ENCODE data around the gene GNAT2. TPM values are rescaled to one million over a fixed set of nuclear protein-coding genes. Genes with fewer than 3 reads are reported as not detected.

Gene GNAT2
- total RNA-seq, 1 experiment from 2014 or later, result not detected

DNA sequence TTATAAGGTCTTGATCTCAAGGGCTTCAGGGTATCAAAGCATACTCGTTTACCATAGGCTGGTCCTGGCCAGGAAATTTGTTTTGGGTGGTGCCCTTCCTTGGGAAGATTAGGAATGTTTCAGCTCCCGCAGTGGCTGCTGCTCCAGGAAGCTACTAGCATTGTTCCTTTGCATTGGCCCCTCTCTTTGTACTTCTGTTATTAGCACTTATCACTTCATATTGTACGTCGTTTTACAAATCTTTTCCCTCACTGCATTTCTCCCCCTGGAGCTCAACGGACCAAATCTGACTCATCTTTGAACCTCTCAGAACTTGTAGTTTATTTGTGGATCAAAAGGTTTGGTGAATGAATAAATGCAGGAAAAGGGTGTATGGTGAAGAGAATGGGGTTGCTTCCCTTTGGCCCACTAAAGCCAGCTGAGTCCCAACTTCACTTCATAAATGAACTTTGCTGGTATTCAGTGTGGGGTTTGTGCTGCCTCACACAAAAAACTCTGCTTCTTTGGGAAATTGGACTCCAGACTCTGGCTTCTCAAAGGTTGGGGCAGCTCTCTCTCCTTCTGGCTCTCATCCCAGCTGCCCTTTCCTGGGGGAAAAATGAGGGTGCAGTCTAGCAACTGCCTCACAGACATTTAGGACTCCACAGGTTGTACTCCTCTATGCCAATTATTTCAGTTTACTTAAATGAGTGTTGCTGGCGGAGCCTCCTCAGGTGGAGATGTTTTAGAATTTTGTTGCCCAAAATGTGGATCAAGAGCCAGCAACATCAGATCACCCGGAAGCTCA, 5.9 kb downstream of the GNAT2 start:
- DNase-seq (ENCODE audit: low spot score), result no peak

- DNase-seq (ENCODE audit: low spot score), result no peak
Measured at GRCh38 chr1:109611308-109611990, 8.0 kb downstream of the GNAT2 start.

- no peak for DNase-seq (ENCODE audit: low spot score)
Measured at GRCh38 chr1:109610609-109611307, 8.7 kb downstream of the GNAT2 start.

GRCh38 chr1:109609881-109610280, 9.5 kb downstream of the GNAT2 start:
- DNase-seq (ENCODE audit: low spot score), result no peak

DNA sequence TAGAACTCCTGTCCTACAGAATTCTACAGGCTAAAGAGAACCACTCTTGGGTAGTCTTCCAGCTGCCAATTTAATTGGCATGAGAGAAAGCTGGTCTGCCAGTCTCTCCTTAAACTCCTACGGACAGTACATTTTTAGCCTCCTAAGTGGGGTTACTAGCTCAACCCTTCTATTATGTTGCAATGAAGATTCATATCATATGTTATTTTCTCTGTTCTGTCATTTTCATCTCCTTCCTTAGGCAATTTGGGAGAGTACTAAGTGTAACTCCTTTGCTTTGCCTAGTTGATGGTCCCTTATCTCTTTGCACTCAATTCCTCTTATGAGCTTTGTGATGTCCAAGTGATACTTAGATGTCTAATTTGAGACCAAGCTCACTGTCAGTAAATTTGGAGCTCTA, 14.0 kb downstream of the GNAT2 start:
- no peak for DNase-seq (ENCODE audit: low spot score)

- DNase-seq (ENCODE audit: low spot score), result no peak
Measured at GRCh38 chr1:109603229-109603628, 16.2 kb downstream of the GNAT2 start.

DNA sequence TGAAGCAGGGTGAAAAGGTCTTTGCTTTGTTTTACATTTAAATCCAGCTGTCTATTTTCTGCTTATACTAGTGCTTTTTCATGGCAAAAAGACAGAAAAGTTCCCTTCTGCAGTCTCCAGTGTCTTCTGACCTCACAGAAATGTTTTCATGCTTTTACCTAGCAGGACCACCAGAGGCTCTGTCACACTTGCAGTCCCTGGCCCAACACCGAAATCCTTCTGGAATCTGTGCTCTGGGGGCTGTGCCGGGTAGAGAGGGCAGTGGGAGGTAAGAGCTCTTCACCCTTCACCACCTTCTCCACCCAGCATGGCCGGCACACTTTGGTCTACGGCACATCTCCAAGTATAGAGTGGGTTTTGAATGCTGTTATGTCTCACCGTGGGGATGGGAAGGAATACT, 20.8 kb downstream of the GNAT2 start:
- no peak for DNase-seq (ENCODE audit: low spot score)

DNA sequence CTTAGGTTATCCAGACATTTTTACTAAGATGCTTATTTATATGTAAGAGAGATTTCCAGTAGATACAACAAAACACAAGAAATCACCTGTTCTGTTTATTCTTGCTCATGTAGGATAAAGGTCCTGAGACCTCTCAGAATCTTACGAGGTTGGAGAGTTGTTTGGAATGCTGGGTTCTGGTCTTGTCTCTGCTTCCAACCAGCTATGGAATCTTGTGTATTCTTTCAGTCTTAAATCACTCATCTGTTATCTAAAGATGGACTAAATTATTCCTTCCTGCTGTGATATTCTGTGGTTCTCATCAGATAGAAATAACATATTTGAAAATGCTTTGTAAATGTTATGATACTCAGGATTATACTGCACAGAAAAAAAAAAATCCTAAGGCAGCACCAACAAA, 21.3 kb downstream of the GNAT2 start:
- no peak for DNase-seq (ENCODE audit: low spot score)

DNA sequence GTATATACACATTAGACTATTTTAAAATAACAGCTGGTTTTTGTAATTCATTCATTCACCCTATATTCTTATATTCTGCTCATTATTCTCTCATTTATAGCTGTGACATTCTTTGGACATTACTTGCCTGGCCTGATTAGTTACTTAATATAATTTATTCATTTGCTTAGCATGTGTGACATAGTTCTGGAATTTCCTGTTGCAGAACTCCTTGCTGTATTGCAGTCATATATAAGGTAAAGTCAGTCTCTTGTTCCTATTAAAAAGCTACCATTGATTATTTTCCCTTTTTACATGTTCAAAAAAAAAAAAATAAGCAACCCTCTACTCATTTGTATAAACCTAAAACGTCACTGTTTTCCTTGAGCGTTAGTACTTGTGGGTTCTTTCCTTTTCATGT, 23.9 kb downstream of the GNAT2 start:
- no peak for DNase-seq (ENCODE audit: low spot score)

DNA sequence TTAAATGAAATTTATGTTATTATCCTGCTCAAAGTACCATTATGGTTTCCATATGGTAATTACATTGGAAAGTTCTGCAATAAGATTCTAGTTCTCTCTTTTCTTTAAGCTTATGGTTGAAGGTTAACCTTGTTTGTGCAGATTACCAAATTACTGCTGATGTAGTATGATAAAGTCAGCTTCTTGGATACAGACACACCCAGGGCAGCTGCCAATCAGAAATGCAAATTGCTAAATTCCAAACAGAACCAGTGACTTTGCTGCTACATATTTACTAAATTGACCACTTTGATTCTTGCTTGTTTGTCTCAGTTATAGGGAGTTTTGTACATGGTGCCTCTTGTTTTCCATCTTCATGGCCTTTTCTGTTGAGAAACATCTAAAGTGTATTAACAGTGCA, 26.5 kb downstream of the GNAT2 start:
- DNase-seq (ENCODE audit: low spot score), result no peak

GRCh38 chr1:109589679-109590078, 29.7 kb downstream of the GNAT2 start:
- DNase-seq (ENCODE audit: low spot score), result no peak

DNA sequence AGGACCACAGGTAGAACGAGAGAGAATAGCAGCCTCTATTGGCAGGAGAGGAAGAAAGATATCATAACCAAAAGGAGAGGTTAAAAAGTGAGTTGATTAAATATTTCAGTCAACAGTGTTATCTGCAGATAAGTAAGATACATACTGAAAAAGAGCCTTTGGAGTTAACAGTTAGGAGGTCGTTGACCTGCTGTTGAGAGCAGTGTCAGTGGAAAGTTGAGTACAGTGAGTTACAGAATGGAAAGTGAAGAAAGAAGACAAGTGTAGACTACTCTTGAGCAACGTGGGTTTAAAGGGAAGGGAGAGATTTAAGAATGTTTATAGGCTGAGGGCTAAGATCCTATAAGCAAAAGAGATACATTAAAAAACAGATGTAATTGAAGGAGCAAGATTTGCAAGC, 30.2 kb downstream of the GNAT2 start:
- no peak for DNase-seq (ENCODE audit: low spot score)

DNA sequence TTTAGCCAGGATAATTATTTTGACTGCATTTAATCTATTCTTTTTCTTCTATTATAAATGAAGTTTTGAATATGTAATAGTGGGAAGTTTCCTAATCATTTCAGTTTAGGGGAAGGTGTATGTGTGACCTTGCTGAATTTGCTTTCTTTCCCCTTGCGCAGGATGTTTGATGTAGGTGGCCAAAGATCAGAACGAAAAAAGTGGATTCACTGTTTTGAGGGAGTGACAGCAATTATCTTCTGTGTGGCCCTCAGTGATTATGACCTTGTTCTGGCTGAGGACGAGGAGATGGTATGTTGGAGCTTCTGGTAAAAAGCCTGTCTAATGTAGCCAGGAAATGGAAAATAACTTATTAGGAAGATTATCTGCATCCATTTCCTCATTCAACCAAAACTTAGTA, 33.4 kb downstream of the GNAT2 start:
- DNase-seq (ENCODE audit: low spot score), result no peak

- no peak for DNase-seq (ENCODE audit: low spot score)
Measured at GRCh38 chr1:109584766-109585165, 34.6 kb downstream of the GNAT2 start.

DNA sequence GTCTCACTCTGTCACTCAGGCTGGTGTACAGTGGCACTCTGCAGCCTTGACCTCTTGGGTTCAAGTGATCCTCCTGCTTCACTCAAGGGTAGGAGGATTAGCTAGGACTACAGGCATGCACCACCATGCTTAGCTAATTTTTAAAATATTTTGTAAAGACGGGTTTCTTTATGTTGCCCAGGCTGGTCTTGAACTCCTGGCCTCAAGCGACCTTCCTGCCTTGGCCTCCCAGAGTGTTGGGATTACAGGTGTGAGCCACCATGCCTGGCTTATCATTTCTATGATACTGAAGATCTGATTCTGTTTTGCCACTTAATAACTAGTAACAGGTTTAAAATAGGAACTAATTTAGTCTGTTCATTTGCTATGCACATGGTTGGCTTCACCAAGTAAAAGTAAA, 37.4 kb downstream of the GNAT2 start:
- DNase-seq (ENCODE audit: low spot score), result no peak

DNA sequence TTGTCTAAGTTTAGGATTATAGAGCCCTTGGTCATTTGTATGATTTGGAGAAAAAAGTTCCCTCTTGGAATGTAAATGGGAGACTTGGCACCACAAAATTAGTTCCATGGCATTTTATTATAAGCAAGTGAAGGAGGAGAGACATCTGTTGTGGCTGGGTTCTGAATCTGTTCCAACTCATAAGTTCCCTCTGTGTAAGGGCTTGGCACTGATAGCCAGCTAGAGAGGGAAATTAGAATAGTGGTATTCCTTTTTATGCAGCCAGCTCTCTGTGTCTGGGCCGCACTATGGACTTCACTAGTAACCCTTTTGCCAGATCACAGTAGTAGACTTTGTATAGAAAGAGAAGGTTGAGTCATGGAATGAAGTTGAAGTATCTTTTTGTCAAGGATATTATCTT, 39.9 kb downstream of the GNAT2 start:
- DNase-seq (ENCODE audit: low spot score), result no peak

GRCh38 chr1:109578947-109579443, 40.4 kb downstream of the GNAT2 start:
- no peak for DNase-seq (ENCODE audit: low spot score)

- no peak for DNase-seq (ENCODE audit: low spot score)
Measured at GRCh38 chr1:109573785-109574184, 45.6 kb downstream of the GNAT2 start.

DNA sequence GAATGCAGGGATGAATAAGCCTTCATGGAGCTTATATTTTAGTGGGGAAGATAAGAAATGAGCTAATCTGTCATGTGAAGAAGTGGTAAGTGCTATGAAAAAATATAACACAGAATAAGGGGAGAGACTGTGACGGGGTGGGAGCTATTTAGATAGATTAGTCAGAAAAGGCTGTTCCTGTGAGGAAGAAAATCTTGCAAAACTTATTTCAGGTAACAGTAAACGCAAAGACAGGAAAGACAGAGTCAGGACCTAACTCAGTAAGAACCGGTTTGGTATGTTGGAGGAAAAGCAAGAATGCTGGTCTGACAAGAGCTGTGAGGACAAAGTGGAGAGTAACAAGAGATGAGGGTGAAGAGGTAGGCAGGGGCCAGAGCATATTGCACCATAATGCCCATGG, 49.0 kb downstream of the GNAT2 start:
- DNase-seq (ENCODE audit: low spot score), result peak; percentile 44

DNA sequence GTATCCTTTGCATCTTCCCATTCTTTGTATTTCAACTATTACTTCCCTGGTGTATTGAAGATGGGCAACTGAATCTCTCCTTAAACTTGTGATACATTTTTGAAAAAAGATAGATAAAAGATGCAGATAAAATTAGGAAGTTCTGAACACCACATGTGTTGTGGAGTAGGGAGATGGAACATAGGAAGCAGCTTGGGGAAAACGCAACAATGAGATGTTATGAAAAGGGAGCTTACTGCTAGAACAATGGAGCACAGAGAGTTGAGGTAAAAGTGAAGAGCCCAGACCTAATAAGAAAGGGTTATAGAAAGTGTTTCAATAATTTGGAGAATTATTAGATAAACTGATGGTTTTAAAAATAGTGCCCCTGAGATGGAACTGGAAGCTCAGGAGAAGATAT, 50.1 kb downstream of the GNAT2 start:
- no peak for DNase-seq (ENCODE audit: low spot score)

DNA sequence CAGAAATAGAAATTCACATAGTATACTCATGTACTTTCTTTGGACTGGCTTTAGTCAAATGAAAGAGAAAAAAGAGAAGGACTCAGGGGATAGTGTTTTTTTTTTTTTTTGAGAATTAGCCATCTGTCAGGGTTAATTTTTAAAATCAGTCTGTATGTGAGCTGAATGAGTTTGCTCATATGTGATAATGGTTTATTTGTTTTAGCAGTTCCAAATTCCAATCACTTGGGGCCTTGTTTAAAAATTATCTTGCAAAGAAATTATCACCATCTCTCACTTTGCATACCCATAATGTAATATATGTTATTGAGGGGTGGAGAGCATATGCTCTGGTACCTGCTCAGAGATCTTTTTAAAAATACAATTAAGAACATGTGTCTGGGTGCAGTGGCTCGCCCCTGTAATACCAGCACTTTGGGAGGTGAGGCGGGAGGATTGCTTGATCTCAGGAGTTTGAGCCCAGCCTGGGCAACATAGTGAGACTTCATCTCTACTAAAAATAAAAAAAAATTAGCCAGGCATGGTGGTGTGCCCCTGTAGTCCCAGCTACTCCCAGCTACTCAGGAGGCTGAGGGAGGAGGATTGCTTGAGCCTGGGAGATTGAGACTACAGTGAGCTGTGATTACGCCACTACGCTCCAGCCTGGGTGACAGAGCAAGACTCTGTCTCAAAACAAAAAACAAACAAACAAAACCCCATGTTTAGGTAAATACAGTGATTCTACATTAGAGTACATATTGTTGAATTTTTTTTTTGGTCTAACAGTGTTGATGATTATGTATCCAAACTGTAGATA, 51.3 kb downstream of the GNAT2 start:
- DNase-seq (ENCODE audit: low spot score), result no peak

GRCh38 chr1:109566982-109567381, 52.4 kb downstream of the GNAT2 start:
- DNase-seq (ENCODE audit: low spot score), result no peak

Measured in HT-29 (cell line).